Activated B cell treated with CpG ODN at 0.5 μM for 24 hours (primary cell): ENCODE data around the gene ADAM33. TPM values are rescaled to one million over a fixed set of nuclear protein-coding genes. Genes with fewer than 3 reads are reported as not detected.

ENCODE experiments used
- ATAC-seq: fragments of 200-7000 bp; cut with Tn5 transposase; one replicate; pipeline ENCODE4 v1.10.0; 2021; ENCODE audit warnings: low read depth, mild to moderate bottlenecking, moderate library complexity
- CTCF ChIA-PET: fragments of 350-600 bp; sonication (Branson Sonifier 250); formaldehyde crosslinking; loops from one replicate; lab custom pipeline; 2021; ENCODE audit warnings: antibody characterized with exemption; lab: Charles Lee
- POLR2A ChIA-PET: fragments of 350-600 bp; sonication (Branson Sonifier 250); formaldehyde crosslinking; loops from one replicate; lab custom pipeline; 2021; ENCODE audit warnings: antibody characterized with exemption; lab: Charles Lee
- DNase-seq: peaks from one replicate; pipeline ENCODE4 v3.0.0; 2022
- H3K27ac Mint-ChIP-seq: one replicate; pipeline ENCODE4 v1.8.0; 2020; ENCODE audit warnings: mixed read lengths
- H3K27me3 Mint-ChIP-seq: one replicate; pipeline ENCODE4 v1.8.0; 2021; ENCODE audit warnings: mixed read lengths
- H3K36me3 Mint-ChIP-seq: one replicate; pipeline ENCODE4 v1.8.0; 2021; ENCODE audit warnings: low read depth, mixed read lengths
- H3K4me1 Mint-ChIP-seq: one replicate; pipeline ENCODE4 v1.8.0; 2021; ENCODE audit warnings: mixed read lengths
- H3K4me3 Mint-ChIP-seq: one replicate; pipeline ENCODE4 v1.8.0; 2020; ENCODE audit warnings: mild to moderate bottlenecking, mixed read lengths
- H3K9me3 Mint-ChIP-seq: one replicate; pipeline ENCODE4 v1.8.0; 2020; ENCODE audit warnings: mixed read lengths
- intact Hi-C: fragments of 100-400 bp; cut with micrococcal nuclease; formaldehyde crosslinking; loops from one replicate; pipeline ENCODE4 v1.15.1; 2024
- total RNA-seq: library from RNA; stranded (reverse); gene quantifications from 2 replicates; pipeline ENCODE4 v1.2.3, GENCODE V29; 2022
- TF ChIP-seq, protein P1 (sequence below): fragments of 200-600 bp; IDR thresholded peaks from one replicate; pipeline ENCODE4 v1.8.0; 2022; ENCODE audit warnings: antibody characterized with exemption, mild to moderate bottlenecking

ADAM33 gene
- total RNA-seq, 1 donor from 2014 or later, result not detected

DNA sequence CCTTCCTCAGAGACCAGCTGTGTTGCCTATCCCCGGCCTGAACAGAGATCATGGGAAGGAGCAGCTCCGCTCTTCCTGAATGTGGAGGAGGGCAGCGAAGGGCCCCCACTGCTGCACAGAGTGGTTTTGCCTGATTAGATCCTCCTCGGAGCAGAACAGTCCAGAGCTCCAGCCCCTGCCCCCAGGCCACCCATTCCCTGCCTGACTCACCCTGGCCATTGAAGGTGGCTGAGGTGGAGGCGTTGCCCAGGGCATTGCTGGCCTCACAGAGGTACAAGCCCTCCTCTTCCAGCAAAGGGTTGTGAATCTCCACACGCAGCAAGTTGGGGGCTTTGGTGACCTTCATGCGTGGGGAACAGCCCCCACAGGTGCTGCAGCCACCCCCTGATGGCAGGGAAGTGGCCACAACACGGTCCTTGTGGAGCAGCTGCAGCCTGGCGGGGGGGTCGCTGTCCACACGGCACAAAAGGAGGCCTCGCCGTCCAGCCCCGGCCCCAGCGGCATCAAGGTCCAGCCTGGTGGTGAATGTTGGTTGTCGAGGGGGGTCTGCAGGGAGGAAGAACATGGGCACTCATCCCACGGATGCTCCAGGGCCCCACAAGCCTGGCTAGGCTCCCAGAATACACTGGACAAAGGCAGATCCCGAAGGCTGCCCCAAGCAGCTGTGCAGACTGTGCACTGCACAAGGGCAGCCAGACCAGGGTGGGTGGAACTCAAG is 15.9 kb upstream of the ADAM33 start:
- intact Hi-C loops, result no loop called here
- H3K36me3 Mint-ChIP-seq, result no peaks in the 10 kb centered on the region
- no peak overlapping the region for H3K4me3 Mint-ChIP-seq
- peaks cover 1% of the 10 kb centered on the region for H3K27me3 Mint-ChIP-seq
- no peak overlapping the region for H3K27ac Mint-ChIP-seq
- POLR2A ChIA-PET, result no interaction called here
- H3K9me3 Mint-ChIP-seq, result no peaks in the 10 kb centered on the region
- CTCF ChIA-PET, result interaction anchor here (2.3 kb wide), 1 partner anchor 13 kb away, joined by 7 read pairs; no protein-coding TSS in a partner anchor
- H3K4me1 Mint-ChIP-seq, result no peaks in the 10 kb centered on the region
- DNase-seq, result no peak
- TF ChIP-seq, protein P1, sequence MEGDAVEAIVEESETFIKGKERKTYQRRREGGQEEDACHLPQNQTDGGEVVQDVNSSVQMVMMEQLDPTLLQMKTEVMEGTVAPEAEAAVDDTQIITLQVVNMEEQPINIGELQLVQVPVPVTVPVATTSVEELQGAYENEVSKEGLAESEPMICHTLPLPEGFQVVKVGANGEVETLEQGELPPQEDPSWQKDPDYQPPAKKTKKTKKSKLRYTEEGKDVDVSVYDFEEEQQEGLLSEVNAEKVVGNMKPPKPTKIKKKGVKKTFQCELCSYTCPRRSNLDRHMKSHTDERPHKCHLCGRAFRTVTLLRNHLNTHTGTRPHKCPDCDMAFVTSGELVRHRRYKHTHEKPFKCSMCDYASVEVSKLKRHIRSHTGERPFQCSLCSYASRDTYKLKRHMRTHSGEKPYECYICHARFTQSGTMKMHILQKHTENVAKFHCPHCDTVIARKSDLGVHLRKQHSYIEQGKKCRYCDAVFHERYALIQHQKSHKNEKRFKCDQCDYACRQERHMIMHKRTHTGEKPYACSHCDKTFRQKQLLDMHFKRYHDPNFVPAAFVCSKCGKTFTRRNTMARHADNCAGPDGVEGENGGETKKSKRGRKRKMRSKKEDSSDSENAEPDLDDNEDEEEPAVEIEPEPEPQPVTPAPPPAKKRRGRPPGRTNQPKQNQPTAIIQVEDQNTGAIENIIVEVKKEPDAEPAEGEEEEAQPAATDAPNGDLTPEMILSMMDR, result no peak
- no peak for ATAC-seq

DNA sequence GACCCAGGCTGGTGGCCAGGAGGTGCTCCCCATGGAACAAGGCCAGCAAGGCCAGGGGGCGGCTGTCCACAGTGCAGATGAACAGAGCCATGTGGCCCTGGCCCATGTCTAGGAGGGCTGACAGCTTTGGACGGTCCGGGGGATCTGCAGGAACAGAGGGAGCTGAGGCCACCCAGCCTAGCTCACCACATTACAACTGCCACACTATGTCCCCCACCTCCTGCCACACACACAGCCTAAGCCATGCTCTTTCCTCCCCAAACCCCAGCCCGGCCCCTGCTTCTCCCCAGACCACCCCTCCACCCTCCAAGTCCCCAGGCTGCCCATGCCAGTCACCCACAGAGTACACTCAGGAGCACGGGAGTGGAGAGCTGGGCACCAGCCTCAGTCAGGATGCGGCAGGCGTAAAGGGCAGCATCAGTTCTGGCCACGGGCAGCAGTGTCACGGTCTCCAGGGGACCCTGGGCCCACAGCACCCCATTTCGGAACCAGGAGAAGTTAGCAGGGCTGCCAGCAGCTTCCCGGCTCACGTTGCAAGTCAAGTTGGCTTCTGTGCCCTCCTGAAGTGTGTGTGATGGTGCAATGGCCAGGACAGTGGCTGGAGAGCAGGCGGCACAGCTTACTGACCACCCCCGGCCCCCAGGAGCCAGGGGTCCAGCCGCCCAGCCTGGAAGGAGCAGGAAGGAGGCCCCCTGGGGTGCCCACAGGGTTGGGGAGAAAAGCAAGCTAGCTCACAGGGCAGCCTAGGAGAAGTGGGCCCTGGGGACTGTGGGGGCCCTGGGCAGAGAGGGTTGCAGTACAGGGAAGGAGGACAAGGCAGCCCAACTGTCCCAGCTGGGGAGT is 15.2 kb upstream of the ADAM33 start:
- TF ChIP-seq, protein P1, result no peak
- ATAC-seq, result no peak

DNA sequence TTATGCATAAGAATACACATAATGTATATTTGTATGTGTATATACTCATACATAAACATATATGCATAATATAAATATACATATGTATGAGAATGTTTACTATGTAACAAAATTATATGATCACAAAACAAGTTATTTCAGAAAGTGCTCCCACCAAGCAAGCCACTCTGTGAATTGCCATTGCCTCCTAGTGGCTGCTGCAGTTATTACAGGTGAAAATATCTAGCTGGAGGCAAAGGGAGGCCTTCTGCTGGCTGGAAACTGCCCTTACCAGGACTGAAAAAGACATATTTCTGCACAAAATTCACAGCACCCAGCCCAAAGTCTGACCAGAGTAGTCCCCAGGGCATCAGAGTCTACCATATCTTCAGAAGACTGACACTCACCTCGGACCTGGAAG is 14.4 kb upstream of the ADAM33 start:
- H3K27me3 Mint-ChIP-seq, result no peaks in the 10 kb centered on the region
- ChIA-PET POLR2A (no interaction called here), CTCF (no interaction called here)
- no peaks in the 10 kb centered on the region for H3K4me1 Mint-ChIP-seq
- H3K4me3 Mint-ChIP-seq, result no peak overlapping the region
- no peaks in the 10 kb centered on the region for H3K9me3 Mint-ChIP-seq
- TF ChIP-seq, protein P1, result no peak
- DNase-seq (no peak), ATAC-seq (no peak)
- intact Hi-C loops, result no loop called here
- H3K27ac Mint-ChIP-seq, result no peak overlapping the region
- no peaks in the 10 kb centered on the region for H3K36me3 Mint-ChIP-seq

More for the DNA sequence above, 15.2 kb upstream of the ADAM33 start:
- H3K4me3 Mint-ChIP-seq, result no peak overlapping the region
- no peaks in the 10 kb centered on the region for H3K36me3 Mint-ChIP-seq
- CTCF ChIA-PET, result interaction anchor here (2.3 kb wide), 1 partner anchor 14 kb away, joined by 7 read pairs; no protein-coding TSS in a partner anchor
- no peaks in the 10 kb centered on the region for H3K27me3 Mint-ChIP-seq
- intact Hi-C loops, result no loop called here
- H3K4me1 Mint-ChIP-seq, result no peaks in the 10 kb centered on the region
- H3K27ac Mint-ChIP-seq, result no peak overlapping the region
- DNase-seq, result no peak
- no peaks in the 10 kb centered on the region for H3K9me3 Mint-ChIP-seq
- POLR2A ChIA-PET, result no interaction called here

DNA sequence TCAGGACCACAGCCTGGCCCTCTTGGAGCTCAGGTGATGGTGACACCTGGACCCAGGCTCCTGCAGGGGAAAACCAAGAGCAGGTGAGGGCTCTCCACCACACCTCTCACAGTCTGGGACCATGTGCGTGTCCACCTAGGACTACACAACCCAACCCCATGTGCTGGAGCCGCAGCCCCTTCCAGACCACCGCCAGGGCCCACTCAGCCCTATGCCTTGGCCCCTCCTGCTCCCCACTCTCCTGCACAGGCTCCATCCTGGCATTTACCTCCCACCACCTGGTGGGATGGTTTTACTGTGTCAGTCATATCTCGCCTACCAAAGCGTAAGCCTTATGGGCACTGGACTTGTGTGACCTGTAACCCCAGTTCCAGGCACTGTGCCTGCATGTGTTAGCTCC is 13.1 kb upstream of the ADAM33 start:
- TF ChIP-seq, protein P1, result no peak
- no peak overlapping the region for H3K4me3 Mint-ChIP-seq
- ATAC-seq (no peak), DNase-seq (no peak)
- CTCF ChIA-PET, result no interaction called here
- no peaks in the 10 kb centered on the region for H3K4me1 Mint-ChIP-seq
- H3K9me3 Mint-ChIP-seq, result no peaks in the 10 kb centered on the region
- no peaks in the 10 kb centered on the region for H3K36me3 Mint-ChIP-seq
- intact Hi-C loops, result no loop called here
- POLR2A ChIA-PET, result no interaction called here
- no peaks in the 10 kb centered on the region for H3K27me3 Mint-ChIP-seq
- H3K27ac Mint-ChIP-seq, result no peak overlapping the region

DNA sequence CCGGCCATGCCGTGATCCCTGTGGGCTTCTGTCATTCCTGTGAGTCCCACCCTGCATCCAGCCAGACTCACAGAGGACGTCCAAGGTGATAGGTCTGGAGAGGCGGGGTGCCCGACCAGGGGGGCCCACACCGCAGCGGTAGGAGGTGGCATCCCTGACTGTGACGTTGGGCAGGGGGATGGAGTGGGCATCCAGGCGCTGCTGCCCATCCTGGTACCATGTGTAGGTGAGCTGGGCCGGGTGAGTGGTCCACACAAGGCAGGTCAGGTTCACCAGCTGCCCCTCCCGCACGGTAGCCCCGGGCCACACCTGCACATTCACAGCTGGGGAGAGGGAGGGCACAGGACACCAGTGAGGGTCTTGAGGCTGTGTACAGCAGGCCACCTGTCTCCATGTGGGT is 11.6 kb upstream of the ADAM33 start:
- intact Hi-C loops, result no loop called here
- Mint-ChIP-seq H3K36me3 (no peaks in the 10 kb centered on the region), H3K27ac (no peak overlapping the region), H3K9me3 (no peaks in the 10 kb centered on the region), H3K4me3 (no peak overlapping the region), H3K4me1 (no peaks in the 10 kb centered on the region), H3K27me3 (no peaks in the 10 kb centered on the region)
- ChIA-PET POLR2A (no interaction called here), CTCF (no interaction called here)
- TF ChIP-seq, protein P1, result no peak
- ATAC-seq (no peak), DNase-seq (no peak)
